K562 (cell line): ENCODE data around the gene ZNF74. TPM values are rescaled to one million over a fixed set of nuclear protein-coding genes. Genes with fewer than 3 reads are reported as not detected.

Source experiments
- ATAC-seq: fragments of 200-7000 bp; cut with Tn5 transposase; 3 replicates; pipeline ENCODE4 v1.9.1; 2020; ENCODE audit warnings: moderate library complexity
- BruUV-seq: library from RNA; stranded (reverse); fragments of 400-500 nt; replicated peaks from 2 replicates; lab custom pipeline; 2021; lab: Mats Ljungman, UMichigan
- CTCF ChIA-PET: fragments of 300-600 bp; formaldehyde crosslinking; extraction: SDS; loops from one replicate; lab custom pipeline; 2021; ENCODE audit warnings: low intra/inter-chr PET ratio; lab: Yijun Ruan, JAX
- POLR2A ChIA-PET: fragments of 300-600, 350-650 bp; sonication (Branson Sonifier 250); formaldehyde crosslinking; extraction: SDS; loops from one replicate; lab custom pipeline; 2021; ENCODE audit warnings: antibody characterized with exemption, inconsistent platforms; lab: Yijun Ruan, JAX
- DNase-seq, 4 experiments: peaks; one replicate each; pipeline versions ENCODE4 v3.0.0 to v3.0.0-alpha.2; 2011 to 2018; ENCODE audit warnings: low spot score in 3 of 4, mixed read lengths in 3 of 4; ENCODE audit errors: extremely low read depth in 1 of 4
- FAIRE-seq: peaks from 2 replicates; lab custom pipeline; 2011; peaks lifted over from hg19 to GRCh38; lab: Jason Lieb, UNC
- H2AFZ ChIP-seq: 2 replicates; pipeline ENCODE4 v1.6.0; 2011; ENCODE audit warnings: low read depth, low read length, control low read depth, inconsistent platforms
- H3K27ac ChIP-seq: fragments of 200-600 bp; 3 replicates; pipeline ENCODE4 v1.8.0; 2011; ENCODE audit warnings: low read depth, mild to moderate bottlenecking, control low read depth, inconsistent platforms, low read length, moderate library complexity, mixed read lengths; ENCODE audit errors: extremely low read depth
- H3K27me3 ChIP-seq, 2 experiments: fragments of 300-600 bp in 1 of 2; 2 replicates in 1 of 2; 3 replicates in 1 of 2; pipeline versions ENCODE4 v1.6.0 to v1.8.0; 2011; ENCODE audit warnings: inconsistent platforms in 2 of 2, low read length in 2 of 2, mild to moderate bottlenecking in 1 of 2, mixed read lengths in 1 of 2, moderate library complexity in 1 of 2; ENCODE audit not compliant: control insufficient read depth in 2 of 2, insufficient read depth in 2 of 2
- H3K36me3 ChIP-seq: fragments of 300-600 bp; 3 replicates; pipeline ENCODE4 v1.8.0; 2011; ENCODE audit warnings: mild to moderate bottlenecking, low read length, inconsistent platforms; ENCODE audit not compliant: control insufficient read depth, insufficient read depth
- H3K4me1 ChIP-seq, 2 experiments: fragments of 200-600 bp in 1 of 2; replicated peaks in 1 of 2; 2 replicates in 1 of 2; 3 replicates in 1 of 2; pipeline versions ENCODE4 v1.5.1 to v1.8.0; 2011; ENCODE audit warnings: inconsistent platforms in 2 of 2, low read length in 2 of 2, mild to moderate bottlenecking in 1 of 2, mixed read lengths in 1 of 2, moderate library complexity in 1 of 2; ENCODE audit not compliant: control insufficient read depth in 2 of 2, insufficient read depth in 2 of 2
- H3K4me2 ChIP-seq: 2 replicates; pipeline ENCODE4 v1.6.1; 2011; ENCODE audit warnings: low read length, control low read depth, inconsistent platforms, mixed read lengths; ENCODE audit not compliant: insufficient read depth
- H3K4me3 ChIP-seq: fragments of 200-600 bp; sonication (generic), shearing (Covaris generic); 2 replicates; pipeline ENCODE4 v1.5.1; 2016; ENCODE audit warnings: control low read depth, inconsistent platforms
- H3K79me2 ChIP-seq: fragments of 200-600 bp; 3 replicates; pipeline ENCODE4 v1.8.0; 2011; ENCODE audit warnings: low read length, inconsistent platforms; ENCODE audit not compliant: control insufficient read depth, insufficient read depth
- H3K9ac ChIP-seq, 2 experiments: 2 replicates each; pipeline versions ENCODE4 v1.6.0 to v1.6.1; 2011; ENCODE audit warnings: low read depth in 2 of 2, low read length in 2 of 2, control low read depth in 1 of 2, inconsistent platforms in 1 of 2, mild to moderate bottlenecking in 1 of 2, mixed read lengths in 1 of 2; ENCODE audit not compliant: insufficient read depth in 1 of 2
- H3K9me1 ChIP-seq: one replicate; pipeline ENCODE4 v1.6.0; 2011; ENCODE audit warnings: inconsistent platforms, mild to moderate bottlenecking, low read length, moderate library complexity; ENCODE audit not compliant: control insufficient read depth, insufficient read depth
- H3K9me3 ChIP-seq: replicated peaks from 2 replicates; pipeline ENCODE4 v1.5.1; 2011; ENCODE audit warnings: low read depth, low read length, inconsistent platforms; ENCODE audit not compliant: control insufficient read depth, insufficient read depth
- H4K20me1 ChIP-seq: replicated peaks from 2 replicates; pipeline ENCODE4 v1.6.1; 2011; ENCODE audit warnings: low read length, inconsistent platforms, mixed read lengths; ENCODE audit not compliant: control insufficient read depth, insufficient read depth
- BHLHE40 ChIP-seq: IDR thresholded peaks from 2 replicates; pipeline ENCODE4 v1.6.1; 2011; ENCODE audit warnings: low read length, improper control_type of control experiment
- CREB3L1 ChIP-seq: fragments of 450-650 bp; IDR thresholded peaks from 2 replicates; pipeline ENCODE4 v1.6.1; 2014; ENCODE audit warnings: low read depth, mild to moderate bottlenecking, moderate library complexity, borderline replicate concordance
- MCM2 ChIP-seq: fragments of 450-650 bp; IDR thresholded peaks from 2 replicates; pipeline ENCODE4 v1.6.1; 2017; ENCODE audit warnings: low read depth, mild to moderate bottlenecking
- NR4A1 ChIP-seq, 2 experiments: fragments of 250-450 bp in 1 of 2; fragments of 450-650 bp in 1 of 2; sonication (Bioruptor Pico) in 1 of 2; IDR thresholded peaks; 2 replicates each; pipeline versions ENCODE4 v1.4.0 to v1.6.1; 2016 to 2020; ENCODE audit warnings: mild to moderate bottlenecking in 2 of 2, missing compliant biosample characterization in 1 of 2, missing genetic modification characterization in 1 of 2, moderate library complexity in 1 of 2
- PCBP2 ChIP-seq: fragments of 200-400 bp; formaldehyde crosslinking; IDR thresholded peaks from 2 replicates; pipeline ENCODE4 v1.6.1; 2018; ENCODE audit warnings: low read length, low read depth, mild to moderate bottlenecking, moderate library complexity; ENCODE audit not compliant: poor library complexity, severe bottlenecking
- POLR2AphosphoS2 ChIP-seq: IDR thresholded peaks from 2 replicates; pipeline ENCODE4 v1.6.1; 2012; ENCODE audit warnings: low read length, improper control_type of control experiment
- POLR2G ChIP-seq: fragments of 200-400 bp; formaldehyde crosslinking; IDR thresholded peaks from 2 replicates; pipeline ENCODE4 v1.6.1; 2017; ENCODE audit warnings: low read depth, mild to moderate bottlenecking, antibody characterized with exemption, low read length, moderate library complexity
- RFX7 ChIP-seq: fragments of 250-450 bp; sonication (Bioruptor Pico); IDR thresholded peaks from 2 replicates; pipeline ENCODE4 v1.5.1; 2021; ENCODE audit warnings: mild to moderate bottlenecking
- TEAD4 ChIP-seq, 2 experiments: sonication (generic) in 1 of 2; formaldehyde crosslinking in 1 of 2; IDR thresholded peaks; 2 replicates each; pipeline versions ENCODE4 v1.6.1 to v1.8.0; 2012 to 2022; ENCODE audit warnings: borderline replicate concordance in 1 of 2, inconsistent platforms in 1 of 2, low read length in 1 of 2, mild to moderate bottlenecking in 1 of 2, missing genetic modification reagents in 1 of 2
- TGIF2 ChIP-seq: sonication (generic); formaldehyde crosslinking; IDR thresholded peaks from 2 replicates; pipeline ENCODE4 v1.8.1; 2022; ENCODE audit warnings: mild to moderate bottlenecking, missing genetic modification reagents, moderate library complexity
- ZBTB2 ChIP-seq: fragments of 450-650 bp; IDR thresholded peaks from 2 replicates; pipeline ENCODE4 v1.6.1; 2016; ENCODE audit warnings: antibody characterized with exemption
- ZC3H4 ChIP-seq: sonication (generic); formaldehyde crosslinking; IDR thresholded peaks from 2 replicates; pipeline ENCODE4 v1.9.0; 2021; ENCODE audit warnings: missing genetic modification reagents, borderline replicate concordance
- ZNF124 ChIP-seq: sonication (generic); formaldehyde crosslinking; IDR thresholded peaks from 2 replicates; pipeline ENCODE4 v1.8.1; 2022; ENCODE audit warnings: missing genetic modification reagents
- ZNF165 ChIP-seq: fragments of 250-450 bp; sonication (Bioruptor Pico); IDR thresholded peaks from 2 replicates; pipeline ENCODE4 v1.4.0; 2020; ENCODE audit warnings: borderline replicate concordance
- ZNF780A ChIP-seq: fragments of 250-450 bp; sonication (Bioruptor Pico); IDR thresholded peaks from 2 replicates; pipeline ENCODE4 v1.5.0; 2021; ENCODE audit warnings: mild to moderate bottlenecking
- WGBS: fragments of 100-300 bp; shearing (Covaris generic); methylation state at CpG from one replicate; pipeline ENCODE4 v1.1.6; 2016; ENCODE audit warnings: low coverage, mixed read lengths; ENCODE audit not compliant: insufficient coverage; ENCODE audit errors: missing lambda C conversion rate; 5-methylcytosine and 5-hydroxymethylcytosine counted together
- in situ Hi-C: fragments of 300-500 bp; cut with MboI; formaldehyde crosslinking; loops from 4 replicates; pipeline ENCODE4 v1.15.0; 2018; ENCODE audit warnings: inconsistent platforms, mixed read lengths
- intact Hi-C: fragments of 100-400 bp; cut with micrococcal nuclease; formaldehyde crosslinking; loops from 2 replicates; pipeline ENCODE4 v1.14.2; 2022
- polyA plus RNA-seq, 8 experiments: library from polyadenylated mRNA; depleted of rRNA in 4 of 8; stranded (reverse) in 5 of 8; unstranded in 3 of 8; fragments of >200 nt; fragmentation: Nextera tagmentation in 2 of 8; fragmentation: Illumina TruSeq in 1 of 8; extraction: Ambion mirVana in 2 of 8; extraction: Trizol in 1 of 8; gene quantifications; 2 replicates each; pipeline versions ENCODE4 v1.2.1 to v1.2.3, GENCODE V29; 2011 to 2014; ENCODE audit warnings: inconsistent platforms in 1 of 8, missing spikeins in 1 of 8
- total RNA-seq, 7 experiments: library from RNA; depleted of rRNA in 6 of 7; stranded (reverse); fragments of >200 nt in 6 of 7; fragmentation: Illumina TruSeq in 2 of 7; extraction: Trizol in 2 of 7; gene quantifications; 2 replicates each; pipeline versions ENCODE4 v1.2.1 to v1.2.3, GENCODE V29; 2011 to 2021; ENCODE audit warnings: low replicate concordance in 1 of 7

Gene ZNF74
- total and polyA plus RNA-seq, 9 of the 15 experiments (the other 6 are each of a cell fraction or from before 2014, with no cell fraction given) = 2.4 to 53.5 (median 31.5) TPM

GRCh38 chr22:20449819-20450550 is 56.0 kb downstream of the ZNF74 start (continued):
- TF ChIP-seq ZNF165 (CRISPR knock-in tag) (0 out of 2 replicates have a peak, but pooled peaks have one; percentile 61), POLR2G (peak; percentile 61), NR4A1 (CRISPR knock-in tag; IDR thresholded peaks at IDR 0.05) (0 out of 2 replicates have a peak, but pooled peaks have one; percentile 23), NR4A1 (tag; IDR thresholded peaks at IDR 0.05) (no peak), ZBTB2 (no peak), ZNF780A (CRISPR knock-in tag) (0 out of 2 replicates have a peak, but pooled peaks have one; percentile 41)

- WGBS = 2% methylated on average over 1 of the region's 1 CpG
- H3K4me1 ChIP-seq = peaks cover 0 to 6% of the 10 kb centered on the region in 2 experiments; a peak in 1 of 5 replicates
- FAIRE-seq (no peak), ATAC-seq (no peak), DNase-seq (no peak)
- ChIA-PET CTCF (no interaction called here), POLR2A (interaction anchor here (6.8 kb wide), 1 partner anchor 16 kb away, joined by 46 read pairs; no protein-coding TSS in a partner anchor)
- peaks cover 3% of the 10 kb centered on the region; the same call in 1 of the 2 replicates for H4K20me1 ChIP-seq
- H3K4me3 ChIP-seq = no peak overlapping the region
- no peaks in the 10 kb centered on the region for H3K9me3 ChIP-seq
- H3K4me2 ChIP-seq = no peak overlapping the region
- no peaks in the 10 kb centered on the region for H3K9me1 ChIP-seq
- intact Hi-C loops = no loop called here
- in situ Hi-C loops = no loop called here
- peaks cover 26 to 41% of the 10 kb centered on the region in 2 experiments; a peak in 4 of 5 replicates for H3K27me3 ChIP-seq
- no peak overlapping the region for H3K27ac ChIP-seq
- no peak overlapping the region for H2AFZ ChIP-seq
- no peak overlapping the region for H3K9ac ChIP-seq
- H3K79me2 ChIP-seq = no peaks in the 10 kb centered on the region
- H3K36me3 ChIP-seq = no peaks in the 10 kb centered on the region
- BruUV-seq = no TSS peak
- TF ChIP-seq RFX7 (CRISPR knock-in tag) (0 out of 2 replicates have a peak, but pooled peaks have one; percentile 24), ZNF124 (CRISPR knock-in tag) (no peak), ZC3H4 (CRISPR knock-in tag) (0 out of 2 replicates have a peak, but pooled peaks have one; percentile 52), CREB3L1 (no peak), POLR2AphosphoS2 (no peak), MCM2 (no peak), BHLHE40 (no peak), PCBP2 (no peak), TEAD4 (IDR thresholded peaks at IDR 0.05; ENCODE audit: low read length) (no peak), TEAD4 (CRISPR knock-in tag; IDR thresholded peaks at IDR 0.05; ENCODE audit: borderline replicate concordance) (no peak), TGIF2 (CRISPR knock-in tag) (no peak)
These were observed 56.6 kb downstream of the ZNF74 start for GRCh38 chr22:20450551-20450906.
